Measurements from ENCODE around the gene COLQ. TPM values are rescaled to one million over a fixed set of nuclear protein-coding genes. Genes with fewer than 3 reads are reported as not detected.

Gene COLQ
- total RNA-seq = 14.4 TPM

GRCh38 chr3:15521573-15521965, at the start of gene COLQ:
Gene COLQ, minus strand, starts transcription at chr3:15521706. Its CDS starts 81 bp downstream, at chr3:15521625.

GRCh38 chr3:15427182-15427880, 94.2 kb downstream of the COLQ start, which contains the start of the genes EAF1 and METTL6:
Gene EAF1, plus strand, starts transcription at chr3:15427598. Its CDS starts 182 bp downstream, at chr3:15427780.
Gene METTL6, minus strand, starts transcription at chr3:15427544. Its CDS starts 1,033 bp downstream, at chr3:15426511.

Small RNA genes lying within 50 kb of the gene (small RNA-seq; reads per million reads assigned to genes)
- gene MIR4270 (ENCODE audit: low replicate concordance) (not detected), gene RN7SL110P (ENCODE audit: low replicate concordance) (not detected), gene RNU6-1024P (ENCODE audit: low replicate concordance) (not detected)

Other genes starting within 250 kb of the COLQ start
- gene SH3BP5, start 189.1 kb downstream of the COLQ start, total RNA-seq = 81.7 TPM
- 88.6 TPM for gene METTL6, start 94.2 kb downstream of the COLQ start, total RNA-seq
- gene EAF1, start 94.1 kb downstream of the COLQ start, total RNA-seq = 31.3 TPM
- gene HACL1, start 79.9 kb upstream of the COLQ start, total RNA-seq = 63.9 TPM
- 29.4 TPM for gene BTD, start 80.0 kb upstream of the COLQ start, total RNA-seq